T-helper 1 cell treated with Interleukin-12 subunit alpha and Interleukin-12 subunit beta and Interleukin-4 antibody, amounts not matched to agents 30 μg/mL and 1 μg/mL, for 36 hours (primary cell): ENCODE measurements around the gene RUNDC1.
A peak's percentile ranks its signal among the peaks of the same experiment; 100 is the strongest.

Source experiments
- H3K27ac Mint-ChIP-seq: one replicate; pipeline ENCODE4 v1.8.0; 2021; ENCODE audit warnings: mild to moderate bottlenecking, mixed read lengths
- H3K27me3 Mint-ChIP-seq: one replicate; pipeline ENCODE4 v1.8.0; 2021; ENCODE audit warnings: low read depth, mixed read lengths
- H3K36me3 Mint-ChIP-seq: one replicate; pipeline ENCODE4 v1.8.0; 2021; ENCODE audit warnings: low read depth, mixed read lengths
- H3K4me1 Mint-ChIP-seq: one replicate; pipeline ENCODE4 v1.8.0; 2021; ENCODE audit warnings: low read depth, mixed read lengths
- H3K4me3 Mint-ChIP-seq: one replicate; pipeline ENCODE4 v1.8.0; 2021; ENCODE audit warnings: mild to moderate bottlenecking, moderate library complexity, mixed read lengths
- H3K9me3 Mint-ChIP-seq: one replicate; pipeline ENCODE4 v1.8.0; 2021; ENCODE audit warnings: mixed read lengths

The RUNDC1 gene

DNA sequence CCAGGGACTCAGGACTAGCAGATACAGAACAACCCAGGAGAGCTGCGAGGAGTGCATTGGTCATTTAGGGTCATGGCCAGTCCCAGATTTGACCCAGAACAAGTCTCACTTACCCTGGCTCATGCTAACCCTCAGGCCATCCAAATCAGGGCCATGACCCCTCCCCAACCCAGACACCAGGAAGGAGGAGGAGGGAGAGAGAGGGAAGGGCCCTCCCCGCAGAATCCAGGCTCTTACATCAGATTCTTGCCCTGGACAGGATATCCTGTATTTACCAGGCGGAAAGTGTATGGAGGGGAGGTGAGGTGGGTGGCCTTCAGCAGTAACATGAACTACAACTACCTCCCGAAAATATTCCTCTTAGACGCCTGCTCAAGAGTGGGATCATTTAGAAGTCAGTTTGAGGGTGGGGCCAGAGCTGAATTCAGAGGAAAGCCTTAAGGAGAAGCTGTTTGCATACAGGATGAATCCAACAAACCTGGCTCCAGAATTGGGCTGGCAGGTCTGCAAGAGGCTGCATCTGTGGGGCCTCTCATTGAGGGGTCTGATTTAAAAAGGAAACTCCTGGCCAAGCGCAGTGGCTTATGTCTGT is 39.8 kb downstream of the RUNDC1 start:
- H3K36me3 Mint-ChIP-seq, result peaks cover 5% of the 10 kb centered on the region
- H3K4me1 Mint-ChIP-seq, result peaks cover 18% of the 10 kb centered on the region
- H3K9me3 Mint-ChIP-seq, result no peaks in the 10 kb centered on the region
- H3K4me3 Mint-ChIP-seq, result peak overlapping the region; percentile 28
- H3K27me3 Mint-ChIP-seq, result peaks cover 13% of the 10 kb centered on the region
- H3K27ac Mint-ChIP-seq, result no peak overlapping the region

DNA sequence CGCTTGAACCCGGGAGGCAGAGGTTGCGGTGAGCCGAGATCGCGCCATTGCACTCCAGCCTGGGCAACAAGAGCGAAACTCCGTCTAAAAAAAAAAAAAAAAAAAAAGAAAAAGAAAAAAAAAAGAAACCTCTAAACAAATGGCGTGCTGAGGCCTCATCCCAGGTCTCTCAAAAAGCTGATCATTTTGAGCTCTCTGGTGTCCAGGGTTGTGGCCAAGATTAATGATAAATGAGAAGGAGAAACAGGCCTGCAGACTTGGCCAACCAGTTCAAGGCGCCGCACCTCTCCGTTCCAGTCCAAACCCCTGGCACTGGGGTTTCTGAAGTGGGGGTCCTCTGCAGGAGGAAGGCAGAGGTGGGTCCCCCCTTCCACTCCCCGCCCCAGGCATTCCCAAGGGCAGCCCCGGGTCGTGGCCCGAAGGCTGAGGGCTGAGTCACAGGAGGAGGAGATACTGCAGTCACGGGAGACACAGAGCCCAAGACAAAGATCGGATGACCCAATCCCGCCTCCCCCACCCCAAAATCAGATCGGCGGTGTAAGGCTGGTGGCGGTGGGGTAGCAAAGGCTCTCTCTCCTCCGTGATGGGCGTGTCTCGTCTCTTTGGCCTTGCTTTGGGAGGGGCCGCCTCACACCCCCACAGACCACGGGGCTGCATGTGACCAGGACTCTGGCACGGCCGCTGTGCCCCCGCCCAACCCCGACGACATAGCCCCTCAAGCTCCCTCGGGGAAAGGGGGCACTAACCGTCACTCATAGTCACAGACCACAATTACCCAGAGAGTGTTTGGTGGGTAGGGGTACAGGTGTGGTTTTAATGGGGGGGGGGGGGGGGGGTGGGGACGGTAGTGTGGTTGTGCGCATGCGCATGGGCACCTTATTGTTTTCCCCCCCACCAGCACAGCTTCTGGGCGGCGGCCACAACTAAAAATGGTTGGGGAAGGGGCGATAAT is 40.7 kb downstream of the RUNDC1 start:
- Mint-ChIP-seq H3K4me1 (peaks cover 18% of the 10 kb centered on the region), H3K27ac (no peak overlapping the region), H3K27me3 (peaks cover 16% of the 10 kb centered on the region), H3K4me3 (peak overlapping the region; percentile 81), H3K36me3 (peaks cover under 1% of the 10 kb centered on the region), H3K9me3 (no peaks in the 10 kb centered on the region)

DNA sequence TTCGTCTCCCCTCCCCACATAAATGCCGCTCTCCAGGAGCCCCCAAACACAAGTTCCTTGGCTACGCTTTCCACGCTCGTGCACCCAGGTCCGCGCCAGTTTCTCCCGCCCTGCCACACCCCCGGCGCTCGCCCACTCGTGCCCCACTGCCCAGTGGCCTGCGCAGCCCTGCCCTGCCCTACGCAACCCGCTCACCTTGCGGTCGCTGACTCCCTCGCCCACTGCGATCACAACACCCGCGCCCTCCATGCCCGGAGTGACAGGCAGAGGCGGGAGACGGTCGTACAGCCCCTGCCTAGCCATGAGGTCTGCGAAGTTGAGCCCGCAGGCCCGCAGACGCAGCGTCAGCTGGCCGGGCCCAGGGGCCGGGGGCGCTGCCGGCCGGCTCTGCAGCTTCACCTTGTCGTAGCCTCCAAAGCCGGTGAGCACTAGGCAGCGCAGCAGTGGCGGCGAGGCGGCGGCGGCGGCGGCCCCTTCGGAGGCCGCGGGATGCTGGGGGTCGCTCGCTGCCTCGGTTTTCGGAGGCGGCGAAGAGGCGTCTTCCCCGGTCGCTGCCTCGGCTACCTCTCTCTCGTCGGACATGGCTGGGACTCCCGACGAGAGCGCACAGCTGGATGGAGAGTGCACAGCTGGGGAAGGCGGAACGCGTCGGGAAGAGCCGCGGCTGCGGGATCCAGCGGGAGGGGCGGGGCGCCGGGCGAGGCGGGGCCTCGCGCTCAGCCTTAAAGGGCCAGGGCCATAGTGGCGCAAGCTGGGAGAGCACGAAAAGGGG is 41.6 kb downstream of the RUNDC1 start, which contains the start of gene VAT1:
VAT1 (minus strand) TSS at position 645 of the 772 bp plus-strand sequence; CDS start at position 582, 63 bp downstream.
- H3K27me3 Mint-ChIP-seq, result peaks cover 16% of the 10 kb centered on the region
- peaks cover 18% of the 10 kb centered on the region for H3K4me1 Mint-ChIP-seq
- H3K9me3 Mint-ChIP-seq, result no peaks in the 10 kb centered on the region
- H3K4me3 Mint-ChIP-seq, result peak within 1 kb of the TSS; percentile 81
- H3K27ac Mint-ChIP-seq, result peak within 1 kb of the TSS; percentile 45
- H3K36me3 Mint-ChIP-seq, result no peaks in the 10 kb centered on the region

DNA sequence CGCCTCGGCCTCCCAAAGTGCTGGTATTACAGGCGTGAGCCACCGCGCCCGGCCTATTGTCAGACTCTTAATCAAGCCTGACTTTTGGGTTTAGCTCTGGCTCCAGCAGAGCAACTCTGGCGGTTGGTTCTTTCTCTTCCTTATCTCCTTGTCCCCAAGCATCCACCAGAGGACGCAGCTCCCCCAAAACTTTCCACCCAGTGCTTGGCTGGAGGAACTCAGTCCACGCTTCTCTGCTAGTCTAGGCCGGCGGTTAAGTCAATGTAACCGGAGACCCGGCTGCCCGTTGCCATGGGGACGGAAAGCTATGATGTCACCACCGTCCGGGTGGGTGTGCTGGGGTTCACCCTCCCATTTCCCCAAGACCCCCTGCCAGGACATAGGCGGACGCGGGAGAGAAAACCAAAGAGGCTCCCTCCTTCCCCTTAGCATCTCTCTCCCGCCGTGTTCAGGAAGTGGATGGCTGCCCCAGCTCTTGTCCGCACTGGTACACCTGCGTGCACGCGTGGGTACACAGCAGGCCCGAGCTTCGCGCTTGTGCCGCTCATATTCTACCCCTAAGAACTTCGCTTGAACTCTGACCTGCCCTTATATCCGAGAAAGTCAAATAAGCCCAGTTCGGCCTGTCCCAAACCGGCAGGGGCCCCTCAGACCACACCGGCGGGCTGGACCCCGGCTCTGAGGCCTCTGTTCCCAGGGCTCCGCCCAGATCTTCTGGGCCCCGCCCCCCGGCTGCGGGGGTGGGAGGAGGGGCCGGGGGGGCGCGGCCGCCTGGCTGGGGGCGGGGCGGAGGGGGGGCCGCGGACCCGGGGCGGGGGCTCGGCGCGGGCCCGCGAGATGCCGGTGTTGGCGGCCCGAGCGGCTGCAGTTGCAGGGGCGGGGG is 44.3 kb downstream of the RUNDC1 start, which contains the start of gene RND2:
RND2 (plus strand) TSS at position 825 of the 883 bp plus-strand sequence. CDS start 117 bp downstream, outside the sequence.
- peaks cover 12% of the 10 kb centered on the region for H3K27me3 Mint-ChIP-seq
- peaks cover 8% of the 10 kb centered on the region for H3K4me1 Mint-ChIP-seq
- no peaks in the 10 kb centered on the region for H3K36me3 Mint-ChIP-seq
- H3K4me3 Mint-ChIP-seq, result peak within 1 kb of the TSS; percentile 86
- H3K9me3 Mint-ChIP-seq, result no peaks in the 10 kb centered on the region
- H3K27ac Mint-ChIP-seq, result peak within 1 kb of the TSS; percentile 67

DNA sequence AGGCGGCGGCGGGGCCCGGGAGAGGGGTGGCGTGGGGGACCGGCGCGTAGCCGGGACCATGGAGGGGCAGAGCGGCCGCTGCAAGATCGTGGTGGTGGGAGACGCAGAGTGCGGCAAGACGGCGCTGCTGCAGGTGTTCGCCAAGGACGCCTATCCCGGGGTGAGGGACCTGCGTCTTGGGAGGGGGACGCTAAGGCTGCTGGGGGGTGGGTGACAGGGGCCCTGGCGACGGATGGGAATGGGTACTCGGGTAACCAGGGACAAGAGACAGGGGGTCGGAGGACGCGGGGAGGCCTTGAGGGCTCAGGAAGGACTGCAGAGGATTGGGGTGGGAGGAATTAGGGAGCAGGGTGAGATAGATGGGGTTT is 44.9 kb downstream of the RUNDC1 start:
- H3K4me1 Mint-ChIP-seq, result peaks cover 8% of the 10 kb centered on the region
- no peaks in the 10 kb centered on the region for H3K36me3 Mint-ChIP-seq
- peak overlapping the region; percentile 75 for H3K4me3 Mint-ChIP-seq
- H3K27ac Mint-ChIP-seq, result no peak overlapping the region
- H3K27me3 Mint-ChIP-seq, result peaks cover 11% of the 10 kb centered on the region
- no peaks in the 10 kb centered on the region for H3K9me3 Mint-ChIP-seq

DNA sequence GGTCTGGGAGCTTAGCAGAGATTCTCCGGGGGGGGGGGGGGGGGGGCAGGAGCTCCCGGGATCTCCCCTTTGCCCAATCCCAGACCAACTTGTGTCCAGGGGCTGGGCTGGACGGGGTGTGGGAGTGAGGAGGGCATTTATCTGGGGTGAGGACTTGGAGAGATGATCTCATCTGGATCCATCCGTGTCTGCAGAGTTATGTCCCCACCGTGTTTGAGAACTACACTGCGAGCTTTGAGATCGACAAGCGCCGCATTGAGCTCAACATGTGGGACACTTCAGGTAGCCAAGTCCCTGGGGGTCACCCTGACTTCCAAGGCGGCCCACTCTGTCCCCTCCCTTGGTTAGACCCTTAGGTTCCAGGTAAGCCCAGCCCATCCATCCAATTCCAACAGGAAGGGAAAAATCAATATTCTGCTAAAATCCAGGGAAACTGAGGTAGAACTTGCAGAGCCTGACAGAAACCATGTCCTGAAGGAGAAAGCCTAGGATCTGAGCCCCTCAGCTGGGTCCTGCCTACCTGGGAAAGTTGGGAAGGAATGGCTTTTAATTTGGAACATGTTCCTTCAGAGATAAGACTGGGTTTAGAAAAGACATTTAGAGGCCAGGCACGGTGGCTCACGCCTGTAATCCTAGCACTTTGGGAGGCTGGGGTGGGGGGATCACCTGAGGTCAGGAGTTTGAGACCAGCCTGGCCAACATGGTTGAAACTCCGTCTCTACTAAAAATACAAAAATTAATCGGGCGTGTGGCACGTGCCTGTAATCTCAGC is 45.6 kb downstream of the RUNDC1 start:
- no peak overlapping the region for H3K27ac Mint-ChIP-seq
- H3K36me3 Mint-ChIP-seq, result no peaks in the 10 kb centered on the region
- H3K27me3 Mint-ChIP-seq, result peaks cover 11% of the 10 kb centered on the region
- H3K4me3 Mint-ChIP-seq, result peak overlapping the region; percentile 75
- no peaks in the 10 kb centered on the region for H3K9me3 Mint-ChIP-seq
- peaks cover 8% of the 10 kb centered on the region for H3K4me1 Mint-ChIP-seq

DNA sequence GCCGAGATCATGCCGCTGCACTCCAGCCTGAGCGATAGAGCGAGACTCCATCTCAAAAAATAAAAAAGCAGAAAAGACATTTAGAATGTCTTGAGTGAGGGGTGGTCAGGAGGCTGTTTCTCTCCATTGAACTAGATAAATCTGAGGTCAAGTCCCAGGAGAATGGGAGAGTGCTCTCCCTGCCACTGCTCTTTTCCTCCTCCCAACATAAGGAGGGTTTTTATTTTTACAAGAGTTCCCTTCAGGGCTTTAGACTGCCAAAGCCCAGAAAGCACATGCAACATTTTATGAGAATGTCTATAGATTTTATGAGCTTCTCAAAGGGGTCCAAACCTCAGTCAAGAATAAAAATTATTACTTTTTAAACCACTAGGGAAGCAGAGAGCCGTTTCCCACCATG is 46.2 kb downstream of the RUNDC1 start:
- H3K9me3 Mint-ChIP-seq, result no peaks in the 10 kb centered on the region
- peaks cover 7% of the 10 kb centered on the region for H3K4me1 Mint-ChIP-seq
- peak overlapping the region; percentile 35 for H3K4me3 Mint-ChIP-seq
- H3K36me3 Mint-ChIP-seq, result no peaks in the 10 kb centered on the region
- H3K27ac Mint-ChIP-seq, result no peak overlapping the region
- peaks cover 11% of the 10 kb centered on the region for H3K27me3 Mint-ChIP-seq

DNA sequence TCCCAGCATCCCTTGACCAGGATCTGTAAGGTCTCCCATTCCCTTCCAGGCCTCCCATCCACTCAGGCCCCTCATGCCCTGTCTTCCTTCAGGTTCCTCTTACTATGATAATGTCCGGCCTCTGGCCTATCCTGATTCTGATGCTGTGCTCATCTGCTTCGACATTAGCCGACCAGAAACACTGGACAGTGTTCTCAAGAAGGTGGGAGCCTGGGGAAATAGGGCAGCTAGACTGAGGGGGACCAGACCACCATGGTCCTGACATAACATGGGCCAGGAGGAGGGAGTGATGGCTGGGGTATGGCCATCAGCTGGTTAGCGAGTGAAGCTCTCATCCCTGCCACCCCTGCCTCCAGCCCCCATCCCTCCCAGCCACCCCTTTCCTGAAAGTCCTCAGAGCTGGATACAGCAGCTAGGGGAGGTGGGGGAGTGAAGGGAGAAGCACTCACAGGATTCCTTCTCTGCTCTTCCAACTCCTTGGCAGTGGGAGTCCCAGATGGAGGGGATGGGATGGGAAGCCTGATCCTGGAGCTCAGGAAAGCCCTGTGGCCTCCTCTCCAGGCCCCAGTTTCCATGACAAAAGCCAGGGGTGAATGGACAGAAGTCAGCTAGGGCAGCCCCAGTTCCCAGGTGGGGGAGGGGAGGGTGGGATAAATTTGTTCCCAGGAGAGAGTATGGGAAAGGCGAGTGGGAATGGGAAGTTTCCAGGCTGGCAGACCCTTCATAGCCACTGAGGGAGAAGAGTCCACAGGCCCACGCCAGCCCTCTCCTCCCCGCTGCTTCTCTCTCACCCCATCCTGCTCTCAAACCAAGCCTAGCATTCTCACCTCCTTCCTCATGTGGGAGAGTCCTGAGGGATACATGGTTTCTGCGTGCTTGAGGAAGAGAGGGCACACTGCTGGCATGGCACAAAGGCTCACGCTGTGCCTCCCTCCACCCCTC is 47.0 kb downstream of the RUNDC1 start:
- H3K4me3 Mint-ChIP-seq, result no peak overlapping the region
- H3K36me3 Mint-ChIP-seq, result no peaks in the 10 kb centered on the region
- H3K4me1 Mint-ChIP-seq, result peaks cover 7% of the 10 kb centered on the region
- H3K27me3 Mint-ChIP-seq, result peaks cover 11% of the 10 kb centered on the region
- no peaks in the 10 kb centered on the region for H3K9me3 Mint-ChIP-seq
- no peak overlapping the region for H3K27ac Mint-ChIP-seq

DNA sequence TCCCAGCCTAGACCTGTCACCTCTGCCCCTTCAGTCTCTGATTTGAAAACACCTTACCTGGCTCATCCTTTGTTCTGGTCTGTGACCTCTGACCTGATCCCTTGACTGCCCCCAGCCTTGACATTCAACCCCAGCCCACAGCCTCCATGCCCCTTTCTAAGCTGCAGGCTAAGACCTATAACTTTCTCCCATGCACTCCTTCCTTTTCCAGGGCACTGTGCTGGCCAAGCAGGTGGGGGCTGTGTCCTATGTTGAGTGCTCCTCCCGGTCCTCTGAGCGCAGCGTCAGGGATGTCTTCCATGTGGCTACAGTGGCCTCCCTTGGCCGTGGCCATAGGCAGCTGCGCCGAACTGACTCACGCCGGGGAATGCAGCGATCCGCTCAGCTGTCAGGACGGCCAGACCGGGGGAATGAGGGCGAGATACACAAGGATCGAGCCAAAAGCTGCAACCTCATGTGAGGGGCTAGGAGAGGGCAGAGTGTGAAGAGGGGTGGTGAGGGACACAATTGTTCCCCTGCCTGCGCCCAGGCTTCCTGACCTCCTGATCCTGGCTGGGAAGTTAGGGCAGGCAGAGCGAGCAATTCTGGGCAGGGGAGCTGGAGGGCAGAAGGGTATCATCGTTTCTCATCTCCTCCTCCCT is 48.0 kb downstream of the RUNDC1 start:
- H3K27me3 Mint-ChIP-seq, result peaks cover 11% of the 10 kb centered on the region
- no peak overlapping the region for H3K27ac Mint-ChIP-seq
- H3K4me3 Mint-ChIP-seq, result no peak overlapping the region

DNA sequence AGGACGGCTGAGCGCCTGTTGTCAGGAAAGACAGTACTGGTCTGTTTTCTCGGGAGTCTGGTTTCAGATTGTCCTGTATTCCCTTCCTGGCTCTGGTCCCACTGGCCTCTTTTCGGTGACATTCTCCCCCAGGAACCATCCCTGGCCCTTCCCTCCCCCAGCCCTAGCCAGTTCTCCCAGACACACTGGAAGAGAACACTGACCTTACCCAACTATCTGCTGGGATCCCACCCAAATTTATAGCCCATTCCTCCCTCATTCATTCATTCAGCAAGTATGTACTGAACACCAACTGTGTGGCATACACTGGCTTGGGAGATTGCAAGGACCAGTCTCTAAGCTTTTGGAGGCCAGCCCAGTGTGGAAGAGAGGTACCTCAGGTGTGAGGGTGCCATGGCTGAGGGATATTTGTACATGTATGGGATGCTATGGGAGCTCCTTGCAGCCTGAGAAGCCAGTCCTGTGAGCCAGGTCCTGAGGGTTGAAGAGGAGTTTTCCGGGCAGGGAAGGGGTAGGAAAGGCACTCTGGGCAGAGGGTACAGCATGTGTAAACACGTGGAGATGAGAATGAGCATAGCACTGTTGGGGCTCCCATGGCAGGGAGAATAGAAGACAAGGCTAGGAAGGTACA is 49.9 kb downstream of the RUNDC1 start:
- no peaks in the 10 kb centered on the region for H3K36me3 Mint-ChIP-seq
- no peak overlapping the region for H3K27ac Mint-ChIP-seq
- H3K4me1 Mint-ChIP-seq, result no peaks in the 10 kb centered on the region
- peaks cover 3% of the 10 kb centered on the region for H3K27me3 Mint-ChIP-seq
- H3K9me3 Mint-ChIP-seq, result no peaks in the 10 kb centered on the region
- H3K4me3 Mint-ChIP-seq, result no peak overlapping the region

More for the DNA sequence above, 48.0 kb downstream of the RUNDC1 start:
- Mint-ChIP-seq H3K9me3 (no peaks in the 10 kb centered on the region), H3K36me3 (no peaks in the 10 kb centered on the region), H3K4me1 (peaks cover 7% of the 10 kb centered on the region)

DNA sequence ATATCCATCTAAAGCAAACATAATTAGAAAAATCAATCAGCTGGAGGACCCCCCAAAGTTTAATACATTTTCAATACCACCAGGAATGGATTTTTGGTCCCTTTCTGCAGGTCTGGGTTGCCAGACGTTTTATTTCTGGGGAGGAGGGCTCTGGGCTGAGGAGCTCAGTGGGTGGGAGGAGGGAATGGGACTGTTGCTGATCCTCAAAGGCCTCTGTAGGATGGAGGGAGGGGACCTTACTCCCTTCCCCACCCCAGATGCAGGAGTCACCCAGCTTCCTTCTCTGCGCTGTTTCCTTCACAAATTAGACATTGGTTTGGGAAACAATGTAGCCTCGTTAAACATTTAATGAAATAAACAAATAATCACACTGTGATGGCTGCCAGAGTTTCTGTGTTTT is 51.3 kb downstream of the RUNDC1 start:
- Mint-ChIP-seq H3K36me3 (no peaks in the 10 kb centered on the region), H3K9me3 (no peaks in the 10 kb centered on the region), H3K4me1 (no peaks in the 10 kb centered on the region), H3K27ac (no peak overlapping the region), H3K4me3 (no peak overlapping the region), H3K27me3 (no peaks in the 10 kb centered on the region)
